HL-60 (cell line): ENCODE results near the gene CCDC85B.
A peak's percentile ranks its signal among the peaks of the same experiment; 100 is the strongest.

Experiments used
- DNase-seq, 2 experiments: peaks; one replicate each; pipeline ENCODE4 v3.0.0-alpha.2; 2010 to 2020; ENCODE audit warnings: low read depth in 1 of 2, low spot score in 1 of 2
- H3K27ac ChIP-seq: fragments of 250-450 bp; sonication (Bioruptor Pico); replicated peaks from 2 replicates; pipeline ENCODE4 v1.5.1; 2020; ENCODE audit warnings: mild to moderate bottlenecking, moderate library complexity
- H3K27me3 ChIP-seq: fragments of 250-450 bp; sonication (Bioruptor Pico); 2 replicates; pipeline ENCODE4 v1.5.1; 2021; ENCODE audit warnings: mild to moderate bottlenecking, moderate library complexity; ENCODE audit not compliant: insufficient read depth, poor library complexity, severe bottlenecking
- H3K4me3 ChIP-seq: replicated peaks from 2 replicates; pipeline ENCODE4 v1.5.1; 2011; ENCODE audit warnings: mild to moderate bottlenecking, control low read depth, low read length; ENCODE audit not compliant: insufficient read depth
- GABPA ChIP-seq: IDR thresholded peaks from 2 replicates; pipeline ENCODE4 v1.6.1; 2012; ENCODE audit warnings: low read depth
- POLR2AphosphoS5 ChIP-seq: IDR thresholded peaks from 2 replicates; pipeline ENCODE4 v1.6.1; 2012; ENCODE audit warnings: low read depth
- SPI1 ChIP-seq: IDR thresholded peaks from 2 replicates; pipeline ENCODE4 v1.6.1; 2012; ENCODE audit warnings: low read depth, mild to moderate bottlenecking, borderline replicate concordance
- TF ChIP-seq, protein P1 (sequence below): IDR thresholded peaks from one replicate; pipeline ENCODE4 v1.5.1; 2011; ENCODE audit warnings: low read length, control low read depth, inconsistent platforms; ENCODE audit not compliant: insufficient read depth
- TF ChIP-seq, protein P2 (sequence below): IDR thresholded peaks from 2 replicates; pipeline ENCODE4 v1.6.1; 2012; ENCODE audit warnings: low read depth; ENCODE audit not compliant: insufficient replicate concordance

The CCDC85B gene

DNA sequence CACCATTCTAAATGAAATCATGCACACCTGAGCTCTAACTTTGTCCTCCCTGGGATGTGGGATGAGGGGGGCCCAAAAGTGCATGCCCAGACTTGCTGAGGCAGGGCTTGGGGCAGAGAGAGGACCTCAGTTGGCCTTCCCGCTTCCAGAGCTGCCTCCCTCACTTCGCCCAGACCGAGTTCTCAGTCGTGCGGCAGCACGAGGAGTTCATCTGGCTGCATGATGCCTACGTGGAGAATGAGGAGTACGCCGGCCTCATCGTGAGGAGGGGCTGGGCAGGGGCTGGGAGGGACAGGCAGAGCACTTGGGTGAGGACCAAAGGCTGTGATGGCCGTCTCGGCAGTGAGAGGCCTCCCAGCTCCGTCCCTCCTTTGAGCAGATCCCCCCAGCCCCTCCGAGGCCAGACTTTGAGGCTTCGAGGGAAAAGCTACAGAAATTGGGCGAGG is 40.7 kb upstream of the CCDC85B start:
- no peak for DNase-seq
- no peak for TF ChIP-seq SPI1
- TF ChIP-seq, protein P1, sequence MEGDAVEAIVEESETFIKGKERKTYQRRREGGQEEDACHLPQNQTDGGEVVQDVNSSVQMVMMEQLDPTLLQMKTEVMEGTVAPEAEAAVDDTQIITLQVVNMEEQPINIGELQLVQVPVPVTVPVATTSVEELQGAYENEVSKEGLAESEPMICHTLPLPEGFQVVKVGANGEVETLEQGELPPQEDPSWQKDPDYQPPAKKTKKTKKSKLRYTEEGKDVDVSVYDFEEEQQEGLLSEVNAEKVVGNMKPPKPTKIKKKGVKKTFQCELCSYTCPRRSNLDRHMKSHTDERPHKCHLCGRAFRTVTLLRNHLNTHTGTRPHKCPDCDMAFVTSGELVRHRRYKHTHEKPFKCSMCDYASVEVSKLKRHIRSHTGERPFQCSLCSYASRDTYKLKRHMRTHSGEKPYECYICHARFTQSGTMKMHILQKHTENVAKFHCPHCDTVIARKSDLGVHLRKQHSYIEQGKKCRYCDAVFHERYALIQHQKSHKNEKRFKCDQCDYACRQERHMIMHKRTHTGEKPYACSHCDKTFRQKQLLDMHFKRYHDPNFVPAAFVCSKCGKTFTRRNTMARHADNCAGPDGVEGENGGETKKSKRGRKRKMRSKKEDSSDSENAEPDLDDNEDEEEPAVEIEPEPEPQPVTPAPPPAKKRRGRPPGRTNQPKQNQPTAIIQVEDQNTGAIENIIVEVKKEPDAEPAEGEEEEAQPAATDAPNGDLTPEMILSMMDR: no peak
- TF ChIP-seq, protein P2, sequence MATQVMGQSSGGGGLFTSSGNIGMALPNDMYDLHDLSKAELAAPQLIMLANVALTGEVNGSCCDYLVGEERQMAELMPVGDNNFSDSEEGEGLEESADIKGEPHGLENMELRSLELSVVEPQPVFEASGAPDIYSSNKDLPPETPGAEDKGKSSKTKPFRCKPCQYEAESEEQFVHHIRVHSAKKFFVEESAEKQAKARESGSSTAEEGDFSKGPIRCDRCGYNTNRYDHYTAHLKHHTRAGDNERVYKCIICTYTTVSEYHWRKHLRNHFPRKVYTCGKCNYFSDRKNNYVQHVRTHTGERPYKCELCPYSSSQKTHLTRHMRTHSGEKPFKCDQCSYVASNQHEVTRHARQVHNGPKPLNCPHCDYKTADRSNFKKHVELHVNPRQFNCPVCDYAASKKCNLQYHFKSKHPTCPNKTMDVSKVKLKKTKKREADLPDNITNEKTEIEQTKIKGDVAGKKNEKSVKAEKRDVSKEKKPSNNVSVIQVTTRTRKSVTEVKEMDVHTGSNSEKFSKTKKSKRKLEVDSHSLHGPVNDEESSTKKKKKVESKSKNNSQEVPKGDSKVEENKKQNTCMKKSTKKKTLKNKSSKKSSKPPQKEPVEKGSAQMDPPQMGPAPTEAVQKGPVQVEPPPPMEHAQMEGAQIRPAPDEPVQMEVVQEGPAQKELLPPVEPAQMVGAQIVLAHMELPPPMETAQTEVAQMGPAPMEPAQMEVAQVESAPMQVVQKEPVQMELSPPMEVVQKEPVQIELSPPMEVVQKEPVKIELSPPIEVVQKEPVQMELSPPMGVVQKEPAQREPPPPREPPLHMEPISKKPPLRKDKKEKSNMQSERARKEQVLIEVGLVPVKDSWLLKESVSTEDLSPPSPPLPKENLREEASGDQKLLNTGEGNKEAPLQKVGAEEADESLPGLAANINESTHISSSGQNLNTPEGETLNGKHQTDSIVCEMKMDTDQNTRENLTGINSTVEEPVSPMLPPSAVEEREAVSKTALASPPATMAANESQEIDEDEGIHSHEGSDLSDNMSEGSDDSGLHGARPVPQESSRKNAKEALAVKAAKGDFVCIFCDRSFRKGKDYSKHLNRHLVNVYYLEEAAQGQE: no peak
- no peak for TF ChIP-seq GABPA
- Histone ChIP-seq H3K27me3 (no peaks in the 10 kb centered on the region), H3K27ac (no peak overlapping the region), H3K4me3 (no peak overlapping the region)

DNA sequence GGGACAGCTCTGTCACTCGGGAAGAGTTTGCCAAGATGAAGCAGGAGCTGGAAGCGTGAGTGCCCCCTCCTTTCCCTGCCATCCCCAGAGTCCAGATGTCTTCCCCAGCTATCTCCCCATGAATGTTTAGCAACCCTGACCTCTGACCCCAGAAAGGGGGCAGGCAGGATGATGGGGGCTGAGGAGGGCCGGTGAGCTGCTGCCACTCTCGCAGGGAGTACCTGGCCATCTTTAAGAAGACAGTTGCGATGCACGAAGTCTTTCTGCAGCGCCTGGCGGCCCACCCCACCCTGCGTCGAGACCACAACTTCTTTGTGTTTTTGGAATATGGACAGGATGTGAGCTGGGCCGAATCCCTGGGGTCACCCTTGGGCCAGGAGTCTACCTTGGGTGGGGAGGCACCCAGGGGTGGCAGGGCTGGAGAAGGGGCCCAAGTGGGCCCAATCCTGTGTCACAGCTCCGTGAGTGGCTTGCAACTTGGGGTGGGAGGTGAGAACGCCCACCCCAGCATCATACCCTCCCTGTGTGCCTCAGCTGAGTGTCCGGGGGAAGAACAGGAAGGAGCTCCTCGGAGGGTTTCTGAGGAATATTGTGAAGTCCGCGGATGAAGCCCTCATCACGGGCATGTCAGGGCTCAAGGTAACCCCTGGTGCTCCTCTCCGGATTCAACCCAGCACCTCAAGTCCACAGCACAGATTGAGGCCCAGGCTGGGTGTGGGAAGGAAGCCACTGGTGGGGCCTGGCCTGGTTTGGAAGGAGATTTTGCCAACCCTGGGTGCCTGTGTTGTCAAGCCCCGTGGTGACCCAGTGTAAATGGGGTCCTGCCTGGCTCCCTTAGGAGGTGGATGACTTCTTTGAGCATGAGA is 40.0 kb upstream of the CCDC85B start:
- Histone ChIP-seq H3K4me3 (no peak overlapping the region), H3K27me3 (no peaks in the 10 kb centered on the region), H3K27ac (no peak overlapping the region)
- TF ChIP-seq SPI1 (no peak), GABPA (no peak), POLR2AphosphoS5 (no peak)
- TF ChIP-seq, protein P1: no peak
- TF ChIP-seq, protein P2: no peak
- DNase-seq: no peak

DNA sequence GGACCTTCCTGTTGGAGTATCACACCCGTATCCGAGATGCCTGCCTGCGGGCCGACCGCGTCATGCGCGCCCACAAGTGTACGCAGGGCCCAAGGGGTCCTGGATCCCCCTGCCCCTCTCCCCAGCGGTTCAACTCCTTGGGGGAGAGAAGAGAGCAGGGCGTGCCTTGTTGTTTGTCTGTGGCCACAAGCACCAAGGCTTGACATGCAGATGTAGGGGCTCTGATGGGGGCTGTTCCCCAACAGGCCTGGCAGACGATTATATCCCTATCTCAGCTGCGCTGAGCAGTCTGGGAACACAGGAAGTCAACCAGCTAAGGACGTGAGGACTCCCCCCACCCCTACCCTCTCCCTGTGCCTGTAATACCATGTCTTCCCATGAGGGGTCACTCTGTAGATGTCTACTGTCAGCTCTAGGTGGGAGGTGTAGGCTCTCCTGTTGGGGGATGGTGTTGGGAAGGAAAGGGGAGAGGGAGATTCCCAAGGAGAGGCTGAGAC is 39.3 kb upstream of the CCDC85B start:
- Histone ChIP-seq H3K27me3 (no peaks in the 10 kb centered on the region), H3K4me3 (no peak overlapping the region), H3K27ac (no peak overlapping the region)
- peak; percentile 30; the same call in 1 of the 2 replicates for TF ChIP-seq POLR2AphosphoS5
- TF ChIP-seq, protein P2: no peak
- TF ChIP-seq, protein P1: peak; percentile 72
- no peak for TF ChIP-seq GABPA
- TF ChIP-seq SPI1: no peak
- peak in 1 of 2 experiments; percentile 53 for DNase-seq
